ENCODE measurements around the gene PTPRU.

PTPRU gene

GRCh38 chr1:29364101-29364678 lies 127.9 kb downstream of the PTPRU start:
- DNase-seq (ENCODE audit: low read depth) = no peak

- DNase-seq (ENCODE audit: low read depth) = no peak
These were observed 129.8 kb downstream of the PTPRU start for GRCh38 chr1:29365906-29366670.

- DNase-seq (ENCODE audit: low read depth) = no peak
These were observed 132.9 kb downstream of the PTPRU start for GRCh38 chr1:29368936-29369932.

DNA sequence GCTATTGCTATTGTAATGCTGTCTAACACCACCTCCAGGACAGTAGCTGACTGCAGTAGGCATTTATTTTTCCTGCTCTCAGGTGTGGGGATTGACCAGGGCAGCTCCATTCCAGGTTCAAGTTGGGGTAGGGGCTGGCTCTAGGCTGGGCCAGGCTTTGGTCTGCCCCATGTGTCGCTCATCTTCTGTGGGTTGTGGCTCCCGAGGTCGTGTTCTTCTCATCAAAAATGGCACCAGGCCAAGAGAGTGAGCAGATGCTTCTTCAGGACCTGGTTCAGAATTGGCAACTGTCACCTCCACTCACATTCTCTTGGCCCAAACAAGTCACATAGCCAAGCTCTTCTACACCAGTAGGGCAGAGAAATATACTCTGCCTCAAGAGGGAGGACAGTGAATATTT lies 133.7 kb downstream of the PTPRU start:
- DNase-seq (ENCODE audit: low read depth) = no peak

DNA sequence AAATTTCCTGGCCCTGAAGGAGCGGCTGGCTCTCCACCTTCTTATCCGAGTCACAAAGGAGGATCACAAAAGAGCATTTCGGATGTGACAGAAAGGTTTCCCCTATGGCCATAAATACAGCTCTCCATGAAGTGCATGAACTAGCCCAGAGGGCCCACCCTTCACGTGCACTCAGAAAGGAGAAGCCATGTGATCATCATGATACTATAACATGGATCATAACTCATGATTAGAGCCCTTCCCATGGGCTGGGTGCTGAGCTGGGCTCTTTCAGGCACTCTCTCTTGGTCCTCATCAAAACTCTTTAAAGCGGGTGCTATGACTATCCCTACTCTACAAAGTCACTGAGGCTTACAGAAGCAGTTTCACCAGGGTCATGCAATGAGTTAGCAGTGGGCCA lies 135.0 kb downstream of the PTPRU start:
- DNase-seq (ENCODE audit: low read depth) = no peak

DNA sequence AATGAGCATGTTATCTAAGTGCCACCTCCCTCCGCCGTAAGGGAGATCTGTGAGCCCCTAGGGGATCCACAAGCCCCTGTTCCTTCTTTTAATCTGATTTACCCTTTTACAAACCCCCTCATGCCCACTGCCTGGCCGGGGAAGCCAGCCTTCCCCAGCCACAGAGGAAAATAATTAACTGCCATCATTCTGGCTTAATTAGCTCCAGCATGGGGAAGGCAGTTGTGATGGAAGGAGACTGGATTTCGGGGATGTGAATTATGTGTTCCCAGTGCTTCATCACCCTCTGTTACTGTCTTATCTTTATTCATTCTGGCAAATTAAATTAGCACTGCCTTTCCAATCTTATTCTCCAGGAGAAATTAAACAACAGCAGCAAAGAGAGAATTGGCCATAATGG lies 135.8 kb downstream of the PTPRU start:
- DNase-seq (ENCODE audit: low read depth) = no peak

Data from stromal cell of bone marrow (primary cell).